Thyroid gland (tissue), 4 donors: ENCODE data around the gene LIPT1. TPM values are rescaled to one million over a fixed set of nuclear protein-coding genes. Genes with fewer than 3 reads are reported as not detected.

ENCODE experiments used
- DNase-seq, 2 donors: peaks; one replicate each; pipeline ENCODE4 v3.0.0-alpha.2; 2019
- H3K27ac ChIP-seq, 3 donors: fragments of 200-600 bp; sonication (generic); 1 replicate in 2 of 3; 2 replicates in 1 of 3; pipeline ENCODE4 v1.5.1; 2016 to 2019; ENCODE audit warnings: mild to moderate bottlenecking in 1 of 3, moderate library complexity in 1 of 3
- H3K27me3 ChIP-seq: fragments of 200-600 bp; sonication (generic); one replicate; pipeline ENCODE4 v1.5.1; 2019
- H3K36me3 ChIP-seq, 2 donors: fragments of 200-600 bp; sonication (generic); one replicate each; pipeline ENCODE4 v1.5.1; 2016 to 2019
- H3K4me1 ChIP-seq, 2 donors: fragments of 200-600 bp; sonication (generic); one replicate each; pipeline ENCODE4 v1.5.1; 2017 to 2019
- H3K4me3 ChIP-seq, 3 donors: fragments of 200-600 bp; sonication (generic); replicated peaks in 1 of 3; 1 replicate in 2 of 3; 2 replicates in 1 of 3; pipeline ENCODE4 v1.5.1; 2016; ENCODE audit warnings: mild to moderate bottlenecking in 1 of 3
- H3K9me3 ChIP-seq: fragments of 200-600 bp; sonication (generic); one replicate; pipeline ENCODE4 v1.5.1; 2017
- POLR2A ChIP-seq, 2 donors: fragments of 450-650 bp; IDR thresholded peaks; one replicate each; pipeline ENCODE4 v1.6.1; 2017; ENCODE audit warnings: antibody characterized with exemption in 2 of 2, mild to moderate bottlenecking in 2 of 2, moderate library complexity in 1 of 2
- WGBS, 2 donors: methylation state at CpG; one replicate each; pipeline ENCODE4 v1.1.5; 2017; 5-methylcytosine and 5-hydroxymethylcytosine counted together
- intact Hi-C: fragments of 100-400 bp; cut with DNase I; formaldehyde crosslinking; loops from one replicate; pipeline ENCODE4 v1.15.1; 2023
- small RNA-seq: library from RNA; depleted of rRNA; stranded (forward); fragments of <200 nt; gene quantifications from one replicate; pipeline ENCODE3, GENCODE V24; 2016
- total RNA-seq, 4 donors: library from RNA; depleted of rRNA; stranded (reverse); fragments of >200 nt; gene quantifications; one replicate each; pipeline ENCODE4 v1.2.3, GENCODE V29; 2016
- TF ChIP-seq, protein P1 (sequence below), 6 experiments: fragments of 200-600 bp in 3 of 6; fragments of 450-650 bp in 3 of 6; sonication (generic) in 3 of 6; IDR thresholded peaks; one replicate each; pipeline ENCODE4 v1.5.1; 2016 to 2019; ENCODE audit warnings: antibody characterized with exemption in 6 of 6, mild to moderate bottlenecking in 2 of 6, inconsistent platforms in 1 of 6, moderate library complexity in 1 of 6

The LIPT1 gene
- total RNA-seq, 4 donors from 2014 or later, result 10.6 to 15.5 (median 12.7) TPM

DNA sequence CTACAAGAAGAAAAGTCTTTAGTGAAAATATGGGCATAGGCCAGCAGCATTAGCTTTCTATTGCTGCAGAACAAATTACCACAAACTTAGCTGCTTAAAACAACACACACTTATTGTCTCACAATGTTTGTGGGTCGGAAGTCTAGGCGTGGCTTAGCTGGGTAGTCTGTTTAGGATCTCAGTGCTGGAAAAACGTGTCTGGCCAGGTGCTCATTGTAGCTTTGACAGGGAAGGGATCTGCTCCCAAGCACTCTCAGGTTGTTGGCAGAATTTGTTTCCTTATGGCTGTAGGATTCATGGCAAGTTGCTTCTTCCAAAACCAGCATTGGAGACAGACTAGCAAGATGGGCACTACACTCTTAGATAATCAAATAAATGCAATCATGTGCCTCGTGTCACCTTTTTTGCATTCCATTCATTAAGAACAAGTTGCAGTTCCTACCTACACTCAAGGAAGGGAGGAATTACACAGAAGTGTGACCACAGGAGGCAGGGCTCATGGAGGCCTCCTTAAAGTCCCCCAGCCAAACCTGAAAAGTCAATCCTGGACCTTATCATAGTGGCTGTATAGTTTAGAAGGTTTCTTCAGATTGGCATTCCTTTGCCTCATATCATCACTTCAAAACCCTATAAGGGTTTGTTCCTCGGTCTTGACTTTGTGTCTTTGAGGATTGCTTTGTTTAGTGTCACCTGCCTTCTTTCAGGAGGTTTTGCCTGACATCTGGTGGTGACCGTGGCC lies 43.5 kb downstream of the LIPT1 start:
- H3K27me3 ChIP-seq, result no peaks in the 10 kb centered on the region
- H3K4me3 ChIP-seq, result no peak overlapping the region
- no peak for DNase-seq
- no peak overlapping the region for H3K27ac ChIP-seq
- no peaks in the 10 kb centered on the region for H3K4me1 ChIP-seq
- H3K9me3 ChIP-seq, result no peaks in the 10 kb centered on the region
- no peak for TF ChIP-seq POLR2A (IDR thresholded peaks at IDR 0.05)
- TF ChIP-seq, protein P1, sequence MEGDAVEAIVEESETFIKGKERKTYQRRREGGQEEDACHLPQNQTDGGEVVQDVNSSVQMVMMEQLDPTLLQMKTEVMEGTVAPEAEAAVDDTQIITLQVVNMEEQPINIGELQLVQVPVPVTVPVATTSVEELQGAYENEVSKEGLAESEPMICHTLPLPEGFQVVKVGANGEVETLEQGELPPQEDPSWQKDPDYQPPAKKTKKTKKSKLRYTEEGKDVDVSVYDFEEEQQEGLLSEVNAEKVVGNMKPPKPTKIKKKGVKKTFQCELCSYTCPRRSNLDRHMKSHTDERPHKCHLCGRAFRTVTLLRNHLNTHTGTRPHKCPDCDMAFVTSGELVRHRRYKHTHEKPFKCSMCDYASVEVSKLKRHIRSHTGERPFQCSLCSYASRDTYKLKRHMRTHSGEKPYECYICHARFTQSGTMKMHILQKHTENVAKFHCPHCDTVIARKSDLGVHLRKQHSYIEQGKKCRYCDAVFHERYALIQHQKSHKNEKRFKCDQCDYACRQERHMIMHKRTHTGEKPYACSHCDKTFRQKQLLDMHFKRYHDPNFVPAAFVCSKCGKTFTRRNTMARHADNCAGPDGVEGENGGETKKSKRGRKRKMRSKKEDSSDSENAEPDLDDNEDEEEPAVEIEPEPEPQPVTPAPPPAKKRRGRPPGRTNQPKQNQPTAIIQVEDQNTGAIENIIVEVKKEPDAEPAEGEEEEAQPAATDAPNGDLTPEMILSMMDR (IDR thresholded peaks at IDR 0.05), result no peak
- WGBS, 2 donors, result 86 to 88% methylated on average over 6 of the region's 6 CpGs
- peaks cover 12 to 20% of the 10 kb centered on the region in 2 donors for H3K36me3 ChIP-seq
- intact Hi-C loops, result no loop called here

DNA sequence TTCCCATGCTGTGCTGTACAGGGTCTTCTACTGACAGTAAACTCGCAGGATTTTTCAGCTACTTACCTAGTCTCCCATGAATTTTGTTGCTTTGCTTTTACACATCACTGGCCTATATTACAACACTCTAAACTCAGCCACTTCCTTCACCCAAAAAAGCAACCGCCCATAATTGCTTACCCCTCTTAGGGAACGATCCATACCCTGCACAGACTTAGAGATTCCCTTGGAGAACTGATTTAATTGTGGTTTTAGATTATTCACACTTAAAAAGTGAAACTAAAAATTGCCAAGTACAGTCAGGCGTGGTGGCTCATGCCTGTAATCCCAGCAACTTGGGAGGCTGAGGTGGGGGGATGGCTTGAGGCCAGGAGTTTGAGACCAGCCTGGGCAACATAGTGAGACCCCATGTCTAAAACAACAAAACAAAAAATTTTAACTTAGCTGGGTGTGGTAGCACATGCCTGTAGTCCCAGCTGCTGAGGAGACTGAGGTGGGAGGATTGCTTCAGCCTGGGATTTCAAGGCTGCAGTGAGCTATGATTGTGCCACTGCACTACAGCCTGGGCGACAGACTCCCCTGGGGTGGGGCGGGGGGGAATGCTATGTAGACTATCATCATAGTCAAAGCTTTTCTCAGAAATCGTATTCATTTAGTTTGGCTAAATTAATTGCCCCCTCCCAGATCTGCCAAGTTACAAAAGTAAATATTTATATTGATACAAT lies 45.5 kb downstream of the LIPT1 start:
- no peak for DNase-seq
- no peaks in the 10 kb centered on the region for H3K4me1 ChIP-seq
- no peaks in the 10 kb centered on the region for H3K27me3 ChIP-seq
- H3K36me3 ChIP-seq, result peaks cover 12 to 20% of the 10 kb centered on the region in 2 donors
- intact Hi-C loops, result no loop called here
- no peak overlapping the region for H3K27ac ChIP-seq
- TF ChIP-seq POLR2A (IDR thresholded peaks at IDR 0.05), result no peak
- H3K9me3 ChIP-seq, result no peaks in the 10 kb centered on the region
- WGBS, 2 donors, result 93 to 94% methylated on average over 7 of the region's 7 CpGs
- H3K4me3 ChIP-seq, result no peak overlapping the region

DNA sequence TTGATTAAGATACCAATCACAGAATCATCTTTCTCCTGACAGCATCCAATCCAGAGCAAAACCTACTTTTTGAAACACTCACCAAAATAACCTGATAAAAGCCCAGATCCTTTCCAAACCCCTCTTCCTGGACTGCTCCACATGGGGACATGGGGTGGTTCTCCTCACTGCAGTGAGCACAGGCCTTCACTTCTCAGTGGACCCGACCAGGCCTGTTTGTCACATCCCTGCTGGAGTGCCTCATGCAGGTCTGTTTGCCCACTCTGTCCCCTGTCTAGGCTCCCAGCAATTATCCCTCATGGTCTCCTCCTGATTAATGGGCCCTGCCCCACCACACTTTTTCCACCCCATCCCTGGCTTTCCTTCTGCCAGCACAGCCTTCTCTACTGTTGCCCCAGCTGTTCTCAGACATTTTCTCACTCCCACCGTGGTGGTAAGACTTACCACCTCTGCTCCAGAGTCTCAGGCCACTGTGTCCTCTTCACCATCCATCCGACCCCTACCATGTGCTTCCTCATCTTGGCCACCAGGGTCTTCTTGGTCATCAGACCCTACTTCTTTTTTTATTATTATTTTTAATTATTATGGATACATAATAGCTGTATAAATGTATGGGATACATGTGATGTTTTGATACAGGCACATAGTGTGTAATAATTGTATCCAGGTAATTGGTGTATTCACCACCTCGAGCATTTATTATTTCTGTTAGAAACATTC lies 47.4 kb downstream of the LIPT1 start:
- peaks cover 0 to 4% of the 10 kb centered on the region in 2 donors for H3K36me3 ChIP-seq
- no peak for DNase-seq
- H3K9me3 ChIP-seq, result no peaks in the 10 kb centered on the region
- no peaks in the 10 kb centered on the region for H3K27me3 ChIP-seq
- TF ChIP-seq, protein P1 (IDR thresholded peaks at IDR 0.05), result no peak
- no peak for TF ChIP-seq POLR2A (IDR thresholded peaks at IDR 0.05)
- no peak overlapping the region for H3K4me3 ChIP-seq
- intact Hi-C loops, result no loop called here
- WGBS, 2 donors, result 92 to 96% methylated on average over 4 of the region's 4 CpGs
- H3K4me1 ChIP-seq, result no peaks in the 10 kb centered on the region
- H3K27ac ChIP-seq, result no peak overlapping the region

DNA sequence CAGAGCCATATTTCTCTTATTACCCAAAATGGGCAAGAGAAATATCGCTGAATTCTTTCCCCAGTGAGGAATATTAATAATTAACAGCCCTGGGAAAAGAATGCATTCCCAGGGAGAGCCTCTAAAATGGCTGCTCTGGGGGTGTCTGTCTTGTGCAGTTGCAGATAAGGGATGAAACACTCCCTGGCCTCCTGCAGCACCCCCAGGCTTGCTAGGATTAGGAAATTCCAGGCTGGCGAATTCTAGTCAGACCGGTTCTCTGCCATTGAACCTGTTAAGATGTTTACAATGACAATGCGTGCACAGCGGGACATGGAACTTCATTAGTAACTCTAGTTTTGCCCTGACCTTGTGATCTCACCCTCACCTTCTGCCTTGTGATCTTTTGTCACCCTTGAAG lies 50.7 kb downstream of the LIPT1 start:
- H3K27ac ChIP-seq, result no peak overlapping the region
- WGBS, 2 donors, result 81 to 88% methylated on average over 5 of the region's 5 CpGs

More for the DNA sequence above, 50.7 kb downstream of the LIPT1 start:
- Histone ChIP-seq H3K4me3 (no peak overlapping the region), H3K4me1 (no peaks in the 10 kb centered on the region), H3K36me3 (no peaks in the 10 kb centered on the region), H3K27me3 (no peaks in the 10 kb centered on the region), H3K9me3 (no peaks in the 10 kb centered on the region)
- DNase-seq, result no peak
- intact Hi-C loops, result no loop called here
- TF ChIP-seq POLR2A (IDR thresholded peaks at IDR 0.05), result no peak
- TF ChIP-seq, protein P1 (IDR thresholded peaks at IDR 0.05), result no peak

Small RNA genes lying within 50 kb of the gene (small RNA-seq; reads per million reads assigned to genes)
- gene AC092587.1, result not detected

Other genes starting within 250 kb of the LIPT1 start
- gene CRACDL, start 218.7 kb upstream of the LIPT1 start, total RNA-seq, result 10 to 100 TPM in 1 of 4 donors, 1 to 10 TPM in 3; 5.2 to 10.6 (median 8.1) TPM
- gene C2orf15, start 13.3 kb upstream of the LIPT1 start, total RNA-seq, result 1 to 10 TPM; 2.0 to 6.5 (median 4.3) TPM
- 10 to 100 TPM; 16.5 to 35.0 (median 30.7) TPM for gene TSGA10, start within 50 bp of the LIPT1 start, total RNA-seq
- 10 to 100 TPM; 20.8 to 39.6 (median 25.9) TPM for gene MITD1, start 26.1 kb downstream of the LIPT1 start, total RNA-seq
- gene MRPL30, start 26.2 kb downstream of the LIPT1 start, total RNA-seq, result 10 to 100 TPM; 27.2 to 47.9 (median 37.0) TPM
- gene LYG2, start 100.7 kb downstream of the LIPT1 start, total RNA-seq, result not detected
- gene LYG1, start 146.2 kb downstream of the LIPT1 start, total RNA-seq, result 1 to 10 TPM in 2 of 4 donors, under 1 TPM in 1, not detected in 1; 0.40 to 2.0 (median 1.8) TPM
- gene TXNDC9, start 181.4 kb downstream of the LIPT1 start, total RNA-seq, result 10 to 100 TPM; 36.7 to 56.0 (median 49.7) TPM
- gene EIF5B, start 182.4 kb downstream of the LIPT1 start, total RNA-seq, result 10 to 100 TPM; 24.8 to 36.9 (median 29.8) TPM